ENCODE measurements around the gene AHCYL2. TPM values are rescaled to one million over a fixed set of nuclear protein-coding genes. Genes with fewer than 3 reads are reported as not detected.

Gene AHCYL2
- total RNA-seq, 2 donors from 2014 or later: 262 to 397 TPM

DNA sequence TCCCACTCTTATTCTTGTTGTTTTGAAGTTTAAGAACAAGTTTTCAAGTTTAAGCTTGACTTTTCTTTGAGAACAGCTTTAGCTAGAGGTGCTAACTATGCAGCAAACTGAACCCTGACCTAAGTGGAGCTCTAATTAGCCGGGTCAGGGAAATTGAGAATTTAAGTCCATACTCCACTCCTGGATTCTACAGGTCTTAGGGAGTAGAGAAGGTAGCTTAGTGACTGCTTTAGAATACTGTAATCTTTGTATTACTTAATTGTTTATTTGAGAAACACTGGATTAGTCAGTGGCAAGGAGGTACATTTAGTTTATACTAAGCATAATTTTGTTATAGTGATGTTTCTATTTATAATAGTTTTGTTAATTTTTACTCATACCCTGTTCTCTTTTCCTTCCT lies 134.8 kb downstream of the AHCYL2 start:
- peak overlapping the region; percentile 37 for H3K27ac ChIP-seq
- H3K27me3 ChIP-seq: no peaks in the 10 kb centered on the region
- no peaks in the 10 kb centered on the region for H3K4me1 ChIP-seq
- TF ChIP-seq, protein P1, sequence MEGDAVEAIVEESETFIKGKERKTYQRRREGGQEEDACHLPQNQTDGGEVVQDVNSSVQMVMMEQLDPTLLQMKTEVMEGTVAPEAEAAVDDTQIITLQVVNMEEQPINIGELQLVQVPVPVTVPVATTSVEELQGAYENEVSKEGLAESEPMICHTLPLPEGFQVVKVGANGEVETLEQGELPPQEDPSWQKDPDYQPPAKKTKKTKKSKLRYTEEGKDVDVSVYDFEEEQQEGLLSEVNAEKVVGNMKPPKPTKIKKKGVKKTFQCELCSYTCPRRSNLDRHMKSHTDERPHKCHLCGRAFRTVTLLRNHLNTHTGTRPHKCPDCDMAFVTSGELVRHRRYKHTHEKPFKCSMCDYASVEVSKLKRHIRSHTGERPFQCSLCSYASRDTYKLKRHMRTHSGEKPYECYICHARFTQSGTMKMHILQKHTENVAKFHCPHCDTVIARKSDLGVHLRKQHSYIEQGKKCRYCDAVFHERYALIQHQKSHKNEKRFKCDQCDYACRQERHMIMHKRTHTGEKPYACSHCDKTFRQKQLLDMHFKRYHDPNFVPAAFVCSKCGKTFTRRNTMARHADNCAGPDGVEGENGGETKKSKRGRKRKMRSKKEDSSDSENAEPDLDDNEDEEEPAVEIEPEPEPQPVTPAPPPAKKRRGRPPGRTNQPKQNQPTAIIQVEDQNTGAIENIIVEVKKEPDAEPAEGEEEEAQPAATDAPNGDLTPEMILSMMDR (IDR thresholded peaks at IDR 0.05): no peak
- no peak overlapping the region for H3K9ac ChIP-seq (ENCODE audit: low read depth in 2 of 2, low read length in 2 of 2)
- H3K9me3 ChIP-seq: no peaks in the 10 kb centered on the region
- no peaks in the 10 kb centered on the region for H3K36me3 ChIP-seq
- intact Hi-C loops (cut with DNase I): loop anchor here (10.0 kb wide), 1 partner anchor 465 kb away; no protein-coding TSS in a partner anchor
- no peak overlapping the region for H3K4me3 ChIP-seq
- DNase-seq: no peak

DNA sequence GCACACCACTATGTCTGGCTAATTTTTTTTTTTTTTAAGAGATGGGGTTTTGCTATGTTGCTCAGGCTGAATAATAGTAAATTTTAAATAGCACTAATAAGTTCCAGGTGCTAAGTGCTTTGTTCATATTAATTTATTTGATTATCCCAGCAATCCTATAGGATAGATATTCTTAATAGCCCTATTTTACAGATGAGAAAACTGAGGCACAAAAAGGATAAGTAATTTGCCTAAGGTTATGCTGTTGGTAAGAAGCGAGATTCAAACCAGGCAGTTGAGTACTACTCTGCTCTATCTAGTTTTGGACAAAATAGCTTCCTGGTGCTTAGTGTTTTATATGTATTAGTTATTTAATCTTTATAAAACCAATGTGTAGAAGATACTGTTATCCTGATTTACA lies 136.9 kb downstream of the AHCYL2 start:
- Histone ChIP-seq H3K9me3 (no peaks in the 10 kb centered on the region), H3K36me3 (no peaks in the 10 kb centered on the region), H3K27ac (peak overlapping the region; percentile 59), H3K27me3 (no peaks in the 10 kb centered on the region), H3K4me1 (no peaks in the 10 kb centered on the region), H3K4me3 (no peak overlapping the region), H3K9ac (ENCODE audit: low read depth in 2 of 2, low read length in 2 of 2) (no peak overlapping the region)
- DNase-seq: no peak
- TF ChIP-seq, protein P1 (IDR thresholded peaks at IDR 0.05): no peak
- intact Hi-C loops (cut with DNase I): loop anchor here (10.0 kb wide), 1 partner anchor 463 kb away; no protein-coding TSS in a partner anchor

DNA sequence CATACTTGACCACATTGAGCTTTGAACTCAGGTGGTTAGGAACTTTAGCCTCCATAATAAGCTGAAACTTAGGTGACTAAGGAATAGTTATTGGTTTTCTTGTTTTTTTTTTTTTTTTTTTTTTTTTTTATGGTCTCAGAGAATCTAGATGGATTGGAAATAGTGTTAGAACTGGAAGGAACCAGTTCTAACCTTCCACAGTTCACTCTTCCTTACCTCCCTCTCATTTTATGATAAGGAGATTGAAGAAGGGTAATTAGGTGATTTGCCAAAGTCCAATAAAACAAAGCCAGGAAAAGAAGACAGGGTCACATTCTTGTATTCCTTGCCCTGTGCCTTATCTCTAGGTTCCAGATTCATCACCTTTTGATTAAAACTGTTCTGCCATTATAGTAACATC lies 137.7 kb downstream of the AHCYL2 start:
- intact Hi-C loops (cut with DNase I): loop anchor here (10.0 kb wide), 1 partner anchor 462 kb away; no protein-coding TSS in a partner anchor
- Histone ChIP-seq H3K9me3 (no peaks in the 10 kb centered on the region), H3K36me3 (no peaks in the 10 kb centered on the region), H3K9ac (ENCODE audit: low read depth in 2 of 2, low read length in 2 of 2) (peak overlapping the region in 1 of 2 donors; percentile 51), H3K4me1 (no peaks in the 10 kb centered on the region), H3K27me3 (no peaks in the 10 kb centered on the region), H3K4me3 (no peak overlapping the region), H3K27ac (peak overlapping the region; percentile 64)
- DNase-seq: no peak
- TF ChIP-seq, protein P1 (IDR thresholded peaks at IDR 0.05): no peak

DNA sequence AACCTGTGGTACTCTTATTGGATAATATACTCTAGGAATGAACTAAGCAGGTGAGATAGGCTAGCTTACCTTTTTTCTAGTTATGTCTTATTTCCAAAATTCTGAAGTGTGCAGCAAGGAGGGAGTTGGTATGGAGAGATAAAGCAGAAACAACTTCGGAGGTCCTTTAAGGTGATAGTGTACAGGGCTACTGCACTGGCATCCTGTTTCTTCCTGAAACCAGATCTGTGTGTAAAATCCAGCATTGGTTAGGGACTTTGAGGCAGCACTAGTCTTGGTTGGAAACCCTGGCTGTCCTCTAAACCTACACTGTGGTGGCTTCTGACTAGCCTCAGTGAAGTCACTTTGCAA lies 142.5 kb downstream of the AHCYL2 start:
- H3K27ac ChIP-seq: peak overlapping the region; percentile 80
- intact Hi-C loops (cut with DNase I): loop anchor here (5.0 to 10.0 kb wide), 2 partner anchors 105 to 457 kb away; no protein-coding TSS in a partner anchor
- TF ChIP-seq, protein P1 (IDR thresholded peaks at IDR 0.05): no peak
- no peaks in the 10 kb centered on the region for H3K4me1 ChIP-seq
- peak overlapping the region in 1 of 2 donors; percentile 93 for H3K9ac ChIP-seq (ENCODE audit: low read depth in 2 of 2, low read length in 2 of 2)
- DNase-seq: no peak
- H3K36me3 ChIP-seq: no peaks in the 10 kb centered on the region
- H3K4me3 ChIP-seq: no peak overlapping the region
- no peaks in the 10 kb centered on the region for H3K9me3 ChIP-seq
- H3K27me3 ChIP-seq: no peaks in the 10 kb centered on the region

DNA sequence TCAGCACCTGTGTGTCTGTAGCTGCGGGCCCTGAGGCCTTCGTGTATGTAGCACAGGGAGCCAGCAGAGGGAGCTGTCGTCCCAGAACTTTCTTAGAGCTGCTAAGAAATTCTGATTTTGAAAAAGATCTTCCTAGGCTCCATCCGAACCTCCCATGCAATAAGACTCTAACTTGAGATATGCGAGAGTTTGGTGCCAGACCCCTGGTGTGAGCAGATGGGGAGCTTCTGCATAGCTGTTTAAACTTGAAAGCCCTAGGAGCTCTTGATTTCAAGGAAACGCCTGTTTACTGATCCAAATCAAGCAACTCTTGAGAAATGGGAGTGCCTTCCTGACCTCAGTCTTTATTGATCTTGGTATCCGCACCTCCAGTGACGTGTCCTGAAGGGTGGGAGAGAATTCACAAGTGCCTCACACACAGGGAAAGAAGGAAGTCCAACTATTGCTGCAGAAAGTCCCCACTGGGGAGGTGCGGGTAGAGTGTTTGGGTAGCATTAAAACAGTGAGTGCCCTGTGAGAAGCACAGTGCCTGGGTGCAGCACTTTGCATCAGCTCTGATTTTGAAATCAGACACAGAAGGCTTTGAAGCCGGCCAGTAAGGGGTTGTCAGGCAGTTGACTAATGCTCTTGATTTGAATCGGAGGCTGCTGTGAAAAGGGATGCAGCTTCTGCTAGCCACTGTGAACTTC lies 143.0 kb downstream of the AHCYL2 start:
- Histone ChIP-seq H3K36me3 (no peaks in the 10 kb centered on the region), H3K27me3 (no peaks in the 10 kb centered on the region), H3K27ac (peak overlapping the region; percentile 80), H3K4me3 (peak overlapping the region; percentile 18), H3K4me1 (no peaks in the 10 kb centered on the region), H3K9me3 (no peaks in the 10 kb centered on the region), H3K9ac (ENCODE audit: low read depth in 2 of 2, low read length in 2 of 2) (peak overlapping the region; percentile 48 to 93)
- DNase-seq: peak; percentile 91
- TF ChIP-seq, protein P1 (IDR thresholded peaks at IDR 0.05): peak; percentile 89
- intact Hi-C loops (cut with DNase I): loop anchor here (5.0 to 10.0 kb wide), 2 partner anchors 104 to 457 kb away; no protein-coding TSS in a partner anchor

Measured in colonic mucosa (tissue), 4 donors.